GM23248 (cell line): Measurements from ENCODE around the gene RHBDF1. TPM values are rescaled to one million over a fixed set of nuclear protein-coding genes. Genes with fewer than 3 reads are reported as not detected.

Experiments used
- DNase-seq: peaks from one replicate; pipeline ENCODE4 v3.0.0-alpha.2; 2015
- H2AFZ ChIP-seq: fragments of 200-600 bp; sonication (generic); 2 replicates; pipeline ENCODE4 v1.6.1; 2016; ENCODE audit warnings: antibody characterized with exemption
- H3F3A ChIP-seq: fragments of 200-600 bp; sonication (generic); 2 replicates; pipeline ENCODE4 v1.6.1; 2016; ENCODE audit warnings: mild to moderate bottlenecking, antibody characterized with exemption, mixed run types; ENCODE audit not compliant: insufficient read depth
- H3K27ac ChIP-seq: fragments of 200-600 bp; sonication (generic); 2 replicates; pipeline ENCODE4 v1.5.1; 2016; ENCODE audit warnings: mild to moderate bottlenecking
- H3K27me3 ChIP-seq: fragments of 200-600 bp; sonication (generic); replicated peaks from 2 replicates; pipeline ENCODE4 v1.6.1; 2016; ENCODE audit warnings: mild to moderate bottlenecking; ENCODE audit not compliant: insufficient read depth
- H3K36me3 ChIP-seq: fragments of 200-600 bp; sonication (generic); 2 replicates; pipeline ENCODE4 v1.6.1; 2016; ENCODE audit warnings: low read depth, mild to moderate bottlenecking
- H3K4me1 ChIP-seq: fragments of 200-600 bp; sonication (generic); 2 replicates; pipeline ENCODE4 v1.6.1; 2016; ENCODE audit warnings: mild to moderate bottlenecking; ENCODE audit not compliant: insufficient read depth
- H3K4me2 ChIP-seq: fragments of 200-600 bp; sonication (generic); one replicate; pipeline ENCODE4 v1.6.1; 2016; ENCODE audit warnings: mild to moderate bottlenecking; ENCODE audit not compliant: unreplicated experiment
- H3K4me3 ChIP-seq: fragments of 200-600 bp; sonication (generic); 2 replicates; pipeline ENCODE4 v1.5.1; 2016; ENCODE audit warnings: mild to moderate bottlenecking
- H3K79me2 ChIP-seq: fragments of 200-600 bp; sonication (generic); 2 replicates; pipeline ENCODE4 v1.6.1; 2016; ENCODE audit warnings: mild to moderate bottlenecking; ENCODE audit not compliant: insufficient read depth
- H3K9ac ChIP-seq: fragments of 200-600 bp; sonication (generic); 2 replicates; pipeline ENCODE4 v1.6.1; 2016; ENCODE audit warnings: mild to moderate bottlenecking
- H3K9me2 ChIP-seq: fragments of 200-600 bp; sonication (generic); 2 replicates; pipeline ENCODE4 v1.6.1; 2016; ENCODE audit warnings: mixed run types, mild to moderate bottlenecking, moderate library complexity; ENCODE audit not compliant: insufficient read depth
- H3K9me3 ChIP-seq: fragments of 200-600 bp; sonication (generic); one replicate; pipeline ENCODE4 v1.6.1; 2017; ENCODE audit warnings: low read depth
- H4K20me1 ChIP-seq: fragments of 200-600 bp; sonication (generic); 2 replicates; pipeline ENCODE4 v1.6.0; 2016; ENCODE audit not compliant: insufficient read depth
- EZH2 ChIP-seq: fragments of 200-600 bp; sonication (generic); IDR thresholded peaks from 2 replicates; pipeline ENCODE4 v1.6.1; 2018; ENCODE audit warnings: antibody characterized with exemption, mild to moderate bottlenecking; ENCODE audit not compliant: insufficient read depth, poor library complexity, severe bottlenecking
- EZH2phosphoT487 ChIP-seq: fragments of 200-600 bp; sonication (generic); IDR thresholded peaks from 2 replicates; pipeline ENCODE4 v1.6.1; 2018; ENCODE audit warnings: antibody characterized with exemption, moderate library complexity, mild to moderate bottlenecking, low read depth; ENCODE audit not compliant: insufficient read depth
- WGBS, 2 experiments: methylation state at CpG; one replicate each; pipeline ENCODE4 v1.1.6; 2015 to 2017; ENCODE audit warnings: low lambda C conversion rate in 2 of 2, low coverage in 1 of 2; ENCODE audit errors: missing lambda C conversion rate in 2 of 2; 5-methylcytosine and 5-hydroxymethylcytosine counted together
- in situ Hi-C: fragments of 300-500 bp; cut with MboI; formaldehyde crosslinking; loops from 2 replicates; pipeline ENCODE4 v1.15.0; 2020
- polyA plus RNA-seq: library from polyadenylated mRNA; unstranded; fragments of >200 nt; fragmentation: Nextera tagmentation; extraction: Ambion mirVana; gene quantifications from 2 replicates; pipeline ENCODE4 v1.2.1, GENCODE V29; 2016
- total RNA-seq: library from RNA; depleted of rRNA; stranded (reverse); fragments of >200 nt; shearing (Covaris generic); gene quantifications from 2 replicates; pipeline ENCODE4 v1.2.3, GENCODE V29; 2014

The RHBDF1 gene
- total and polyA plus RNA-seq, 2 experiments from 2014 or later = 61.7 to 62.6 TPM

GRCh38 chr16:58491-59439 is 13.7 kb downstream of the RHBDF1 start:
- Histone ChIP-seq H3K27ac (no peak overlapping the region), H3K79me2 (peaks cover 7% of the 10 kb centered on the region; the same call in 1 of the 2 replicates), H3K27me3 (no peaks in the 10 kb centered on the region), H3K9ac (no peak overlapping the region), H3K4me3 (no peak overlapping the region), H2AFZ (no peak overlapping the region), H3K9me3 (no peaks in the 10 kb centered on the region), H3F3A (no peaks in the 10 kb centered on the region), H3K36me3 (peaks cover 18% of the 10 kb centered on the region; the same call in 1 of the 2 replicates), H4K20me1 (no peaks in the 10 kb centered on the region), H3K9me2 (no peaks in the 10 kb centered on the region), H3K4me1 (0 out of 2 replicates have a peak, but pooled peaks cover 3% of the 10 kb centered on the region), H3K4me2 (no peak overlapping the region)
- in situ Hi-C loops = no loop called here
- TF ChIP-seq EZH2 (no peak), EZH2phosphoT487 (no peak)
- DNase-seq = no peak
- 83 to 84% methylated on average over 28 of the region's 29 CpGs for WGBS, 2 experiments

- H3K36me3 ChIP-seq = peaks cover 17% of the 10 kb centered on the region; the same call in 1 of the 2 replicates
- no peaks in the 10 kb centered on the region for H3K27me3 ChIP-seq
- no peaks in the 10 kb centered on the region for H3K9me2 ChIP-seq
- 63 to 76% methylated on average over 7 to 8 of the region's 8 CpGs for WGBS, 2 experiments
- no peak overlapping the region for H3K9ac ChIP-seq
- H3K79me2 ChIP-seq = peaks cover 7% of the 10 kb centered on the region; the same call in 1 of the 2 replicates
- in situ Hi-C loops = no loop called here
- H3K27ac ChIP-seq = no peak overlapping the region
- peak; percentile 39 for DNase-seq
- no peaks in the 10 kb centered on the region for H3K9me3 ChIP-seq
- H3F3A ChIP-seq = peaks cover 2% of the 10 kb centered on the region; the same call in 1 of the 2 replicates
- no peaks in the 10 kb centered on the region for H4K20me1 ChIP-seq
- TF ChIP-seq EZH2phosphoT487 = no peak
- 0 out of 2 replicates have a peak, but pooled peaks cover 3% of the 10 kb centered on the region for H3K4me1 ChIP-seq
- no peak overlapping the region for H3K4me3 ChIP-seq
- no peak overlapping the region for H3K4me2 ChIP-seq
- no peak overlapping the region for H2AFZ ChIP-seq
These were observed 14.7 kb downstream of the RHBDF1 start for GRCh38 chr16:57711-58110.

GRCh38 chr16:56231-56927 is 16.1 kb downstream of the RHBDF1 start:
- Histone ChIP-seq H3K27ac (no peak overlapping the region), H3K9me2 (no peaks in the 10 kb centered on the region), H4K20me1 (no peaks in the 10 kb centered on the region), H3K9me3 (no peaks in the 10 kb centered on the region), H3K36me3 (peaks cover 16% of the 10 kb centered on the region; the same call in 1 of the 2 replicates), H3K4me2 (no peak overlapping the region), H3K79me2 (peaks cover 20% of the 10 kb centered on the region), H3K27me3 (no peaks in the 10 kb centered on the region), H3F3A (peaks cover 4% of the 10 kb centered on the region; the same call in 1 of the 2 replicates), H3K9ac (no peak overlapping the region), H3K4me3 (no peak overlapping the region), H2AFZ (no peak overlapping the region), H3K4me1 (0 out of 2 replicates have a peak, but pooled peaks cover 3% of the 10 kb centered on the region)
- 79 to 90% methylated on average over 17 of the region's 17 CpGs for WGBS, 2 experiments
- in situ Hi-C loops = no loop called here
- TF ChIP-seq EZH2phosphoT487 (no peak), EZH2 (no peak)
- DNase-seq = no peak

- peaks cover 16% of the 10 kb centered on the region; the same call in 1 of the 2 replicates for H3K36me3 ChIP-seq
- no peaks in the 10 kb centered on the region for H4K20me1 ChIP-seq
- TF ChIP-seq EZH2 = no peak
- TF ChIP-seq EZH2phosphoT487 = no peak
- H3K79me2 ChIP-seq = peaks cover 28% of the 10 kb centered on the region
- H2AFZ ChIP-seq = no peak overlapping the region
- H3K4me3 ChIP-seq = no peak overlapping the region
- H3K4me1 ChIP-seq = 0 out of 2 replicates have a peak, but pooled peaks cover 3% of the 10 kb centered on the region
- in situ Hi-C loops = no loop called here
- H3F3A ChIP-seq = peaks cover 4% of the 10 kb centered on the region; the same call in 1 of the 2 replicates
- no peaks in the 10 kb centered on the region for H3K9me3 ChIP-seq
- H3K27me3 ChIP-seq = no peaks in the 10 kb centered on the region
- no peak overlapping the region for H3K4me2 ChIP-seq
- no peaks in the 10 kb centered on the region for H3K9me2 ChIP-seq
- WGBS, 2 experiments = 80 to 89% methylated on average over 11 of the region's 11 CpGs
- no peak overlapping the region for H3K27ac ChIP-seq
- DNase-seq = no peak
- H3K9ac ChIP-seq = no peak overlapping the region
These were observed 16.8 kb downstream of the RHBDF1 start for GRCh38 chr16:55571-56136.
